K562 (cell line): Measurements from ENCODE around the gene RTF1. TPM values are rescaled to one million over a fixed set of nuclear protein-coding genes. Genes with fewer than 3 reads are reported as not detected.
A peak's percentile ranks its signal among the peaks of the same experiment; 100 is the strongest.

Experiments used
- ATF3 ChIP-seq, 2 experiments: fragments of 450-650 bp in 1 of 2; sonication (generic) in 1 of 2; formaldehyde crosslinking in 1 of 2; IDR thresholded peaks in 1 of 2; conservative IDR thresholded peaks in 1 of 2; 2 replicates each; pipeline versions ENCODE4 v1.6.1 to v1.8.1; 2016 to 2023; ENCODE audit warnings: mild to moderate bottlenecking in 2 of 2, moderate library complexity in 2 of 2, inconsistent platforms in 1 of 2, missing genetic modification reagents in 1 of 2
- BRF2 ChIP-seq: IDR thresholded peaks from 3 replicates; pipeline ENCODE4 v1.6.1; 2011; ENCODE audit warnings: borderline replicate concordance, mild to moderate bottlenecking; ENCODE audit not compliant: insufficient read length, insufficient read depth
- CHD1 ChIP-seq: fragments of 200-600 bp; sonication (generic); IDR thresholded peaks from one replicate; pipeline ENCODE4 v1.6.1; 2012; ENCODE audit warnings: mild to moderate bottlenecking, moderate library complexity, low read length, inconsistent platforms
- FOXA1 ChIP-seq: fragments of 450-650 bp; IDR thresholded peaks from 2 replicates; pipeline ENCODE4 v1.6.1; 2016; ENCODE audit warnings: mild to moderate bottlenecking, borderline replicate concordance
- KLF6 ChIP-seq: fragments of 250-450 bp; sonication (Bioruptor Pico); IDR thresholded peaks from 2 replicates; pipeline ENCODE4 v1.4.0; 2020; ENCODE audit warnings: mild to moderate bottlenecking, moderate library complexity, borderline replicate concordance
- MAFF ChIP-seq: IDR thresholded peaks from 2 replicates; pipeline ENCODE4 v1.6.1; 2012; ENCODE audit warnings: low read length, improper control_type of control experiment
- MCM3 ChIP-seq: fragments of 450-650 bp; IDR thresholded peaks from 2 replicates; pipeline ENCODE4 v1.6.1; 2016
- NUFIP1 ChIP-seq: fragments of 450-650 bp; IDR thresholded peaks from 2 replicates; pipeline ENCODE4 v1.6.1; 2018; ENCODE audit not compliant: partially characterized antibody
- RBM34 ChIP-seq: fragments of 200-400 bp; formaldehyde crosslinking; IDR thresholded peaks from 2 replicates; pipeline ENCODE4 v1.6.1; 2018; ENCODE audit warnings: low read length, borderline replicate concordance; ENCODE audit not compliant: insufficient read depth
- SFPQ ChIP-seq: fragments of 200-400 bp; formaldehyde crosslinking; IDR thresholded peaks from 2 replicates; pipeline ENCODE4 v1.6.1; 2017; ENCODE audit warnings: mild to moderate bottlenecking, low read depth, low read length, moderate library complexity
- SNRNP70 ChIP-seq: fragments of 200-400 bp; formaldehyde crosslinking; optimal IDR thresholded peaks from 2 replicates; pipeline ENCODE3; 2017; ENCODE audit warnings: low read depth, low read length
- SOX6 ChIP-seq: fragments of 450-650 bp; IDR thresholded peaks from 2 replicates; pipeline ENCODE4 v1.6.1; 2014; ENCODE audit warnings: mild to moderate bottlenecking
- ZBTB43 ChIP-seq: sonication (generic); formaldehyde crosslinking; IDR thresholded peaks from 2 replicates; pipeline ENCODE4 v1.8.0; 2023; ENCODE audit warnings: mild to moderate bottlenecking, missing genetic modification reagents
- ZBTB5 ChIP-seq: fragments of 450-650 bp; IDR thresholded peaks from 2 replicates; pipeline ENCODE4 v1.6.1; 2017; ENCODE audit warnings: antibody characterized with exemption
- ZNF347 ChIP-seq: fragments of 450-650 bp; formaldehyde crosslinking; IDR thresholded peaks from 2 replicates; pipeline ENCODE4 v1.4.0; 2020; ENCODE audit warnings: low read depth, mild to moderate bottlenecking, moderate library complexity
- ZNF354B ChIP-seq: fragments of 250-450 bp; sonication (Bioruptor Pico); IDR thresholded peaks from 2 replicates; pipeline ENCODE4 v1.4.0; 2020
- ZNF431 ChIP-seq: sonication (generic); formaldehyde crosslinking; IDR thresholded peaks from 2 replicates; pipeline ENCODE4 v1.8.0; 2022; ENCODE audit warnings: mild to moderate bottlenecking, missing genetic modification reagents
- ZNF668 ChIP-seq: fragments of 250-450 bp; sonication (Bioruptor Pico); IDR thresholded peaks from 2 replicates; pipeline ENCODE4 v1.8.0; 2022; ENCODE audit warnings: mild to moderate bottlenecking, inconsistent platforms
- ZNF766 ChIP-seq: fragments of 200-800 bp; sonication (Bioruptor generic); conservative IDR thresholded peaks from 2 replicates; pipeline ENCODE4 v1.6.1; 2016; ENCODE audit warnings: missing genetic modification characterization, missing compliant biosample characterization
- polyA plus RNA-seq, 8 experiments: library from polyadenylated mRNA; depleted of rRNA in 4 of 8; stranded (reverse) in 5 of 8; unstranded in 3 of 8; fragments of >200 nt; fragmentation: Nextera tagmentation in 2 of 8; fragmentation: Illumina TruSeq in 1 of 8; extraction: Ambion mirVana in 2 of 8; extraction: Trizol in 1 of 8; gene quantifications; 2 replicates each; pipeline versions ENCODE4 v1.2.1 to v1.2.3, GENCODE V29; 2011 to 2014; ENCODE audit warnings: inconsistent platforms in 1 of 8, missing spikeins in 1 of 8
- total RNA-seq, 7 experiments: library from RNA; depleted of rRNA in 6 of 7; stranded (reverse); fragments of >200 nt in 6 of 7; fragmentation: Illumina TruSeq in 2 of 7; extraction: Trizol in 2 of 7; gene quantifications; 2 replicates each; pipeline versions ENCODE4 v1.2.1 to v1.2.3, GENCODE V29; 2011 to 2021; ENCODE audit warnings: low replicate concordance in 1 of 7

RTF1 gene
- total and polyA plus RNA-seq, 9 of the 15 experiments (the other 6 are each of a cell fraction or from before 2014, with no cell fraction given), result 7.6 to 69.5 (median 31.5) TPM

- TF ChIP-seq MAFF (no peak), SOX6 (no peak), SNRNP70 (no peak), RBM34 (no peak), CHD1 (no peak), ZBTB43 (CRISPR knock-in tag) (no peak), ZNF668 (CRISPR knock-in tag) (no peak), ZNF431 (CRISPR knock-in tag) (no peak; the same call in 1 of the 2 replicates), ZNF766 (CRISPR knock-in tag) (peak; percentile 55), NUFIP1 (no peak), ZNF347 (no peak), KLF6 (CRISPR knock-in tag) (0 out of 2 replicates have a peak, but pooled peaks have one; percentile 33), MCM3 (no peak), ZNF354B (no peak), BRF2 (no peak), SFPQ (no peak), FOXA1 (no peak), ZBTB5 (no peak), ATF3 (IDR thresholded peaks at IDR 0.05) (no peak), ATF3 (CRISPR knock-in tag; conservative IDR thresholded peaks at IDR 0.05) (no peak)
Measured at GRCh38 chr15:41492597-41493204, 75.8 kb downstream of the RTF1 start (continued).
